SW 1271 (cell line): ENCODE results near the gene ERAL1.
"Not testable (repeated sequence)": the region's sequence is repeated elsewhere in the genome, so short reads cannot be mapped to it uniquely, and the experiment has no call there.

Experiments used
- DNase-seq, 2 experiments: peaks; one replicate each; lab custom pipeline; 2025; lab: John Stamatoyannopoulos, UW

ERAL1 gene

DNA sequence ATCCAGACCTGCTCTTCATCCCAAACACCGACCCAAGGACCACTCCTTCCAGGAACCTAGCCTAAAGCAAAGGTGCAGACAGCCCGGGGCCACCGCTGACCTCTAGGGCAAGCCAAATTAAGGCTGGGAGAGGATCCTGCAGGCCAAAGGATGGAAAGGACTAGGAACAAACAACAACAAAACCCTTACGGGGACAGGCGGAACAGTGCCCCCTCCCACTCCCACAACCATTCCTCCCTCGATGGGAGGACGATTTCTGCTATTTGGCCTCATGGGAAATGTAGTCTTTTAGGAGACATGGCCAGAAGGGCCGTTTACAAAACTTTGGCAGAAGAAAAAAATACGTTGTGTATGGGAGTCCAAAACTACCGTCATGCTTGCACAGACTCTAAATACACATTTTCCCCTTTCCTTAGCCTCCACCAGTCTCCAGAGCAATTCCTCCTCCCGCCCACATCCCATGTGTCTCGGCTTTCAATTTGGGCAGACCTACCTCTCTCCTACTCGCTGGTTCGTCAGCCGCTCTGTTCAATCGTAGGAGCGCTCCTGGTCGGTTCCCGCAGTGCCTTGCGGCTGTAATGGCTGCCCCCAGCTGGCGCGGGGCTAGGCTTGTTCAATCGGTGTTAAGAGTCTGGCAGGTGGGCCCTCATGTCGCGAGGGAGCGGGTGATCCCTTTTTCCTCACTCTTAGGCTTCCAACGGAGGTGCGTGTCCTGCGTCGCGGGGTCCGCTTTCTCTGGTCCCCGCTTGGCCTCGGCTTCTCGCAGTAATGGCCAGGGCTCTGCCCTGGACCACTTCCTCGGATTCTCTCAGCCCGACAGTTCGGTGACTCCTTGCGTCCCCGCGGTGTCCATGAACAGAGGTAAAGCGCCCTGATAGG, at the start of gene ERAL1:
Gene ERAL1 (plus strand): TSS at position 560 of the 879 bp plus-strand sequence. CDS start 19 bp downstream, at position 579.
- DNase-seq = peak; percentile 37 to 82

- peak; percentile 58 to 82 for DNase-seq
Measured at GRCh38 chr17:28807925-28808634, 46.7 kb upstream of the ERAL1 start.

- no peak for DNase-seq
Measured at GRCh38 chr17:28810437-28810836, 44.4 kb upstream of the ERAL1 start.

DNA sequence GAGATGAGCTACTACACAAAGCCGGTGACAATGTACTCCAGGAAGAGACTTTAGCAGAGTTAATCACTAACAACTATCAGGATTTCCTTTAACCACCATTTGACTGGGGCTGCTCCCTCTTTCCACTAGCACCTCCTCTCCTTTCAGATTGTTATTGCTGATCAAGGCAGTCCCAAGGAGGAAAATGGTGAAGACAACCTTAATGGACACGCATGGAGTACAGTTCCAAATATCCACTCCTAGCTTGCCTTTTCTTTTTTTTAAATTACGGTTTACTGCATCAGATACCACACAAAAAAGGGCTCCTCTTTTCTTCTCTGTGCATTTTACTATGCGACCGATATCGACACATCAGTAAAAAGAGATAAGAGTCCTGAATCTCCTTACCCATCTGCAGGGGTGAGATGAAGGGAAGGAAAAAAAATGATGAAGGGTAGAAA, 43.1 kb upstream of the ERAL1 start:
- DNase-seq = peak; percentile 25 to 73

GRCh38 chr17:28812091-28812747, 42.6 kb upstream of the ERAL1 start:
- peak; percentile 89 to 96 for DNase-seq

DNA sequence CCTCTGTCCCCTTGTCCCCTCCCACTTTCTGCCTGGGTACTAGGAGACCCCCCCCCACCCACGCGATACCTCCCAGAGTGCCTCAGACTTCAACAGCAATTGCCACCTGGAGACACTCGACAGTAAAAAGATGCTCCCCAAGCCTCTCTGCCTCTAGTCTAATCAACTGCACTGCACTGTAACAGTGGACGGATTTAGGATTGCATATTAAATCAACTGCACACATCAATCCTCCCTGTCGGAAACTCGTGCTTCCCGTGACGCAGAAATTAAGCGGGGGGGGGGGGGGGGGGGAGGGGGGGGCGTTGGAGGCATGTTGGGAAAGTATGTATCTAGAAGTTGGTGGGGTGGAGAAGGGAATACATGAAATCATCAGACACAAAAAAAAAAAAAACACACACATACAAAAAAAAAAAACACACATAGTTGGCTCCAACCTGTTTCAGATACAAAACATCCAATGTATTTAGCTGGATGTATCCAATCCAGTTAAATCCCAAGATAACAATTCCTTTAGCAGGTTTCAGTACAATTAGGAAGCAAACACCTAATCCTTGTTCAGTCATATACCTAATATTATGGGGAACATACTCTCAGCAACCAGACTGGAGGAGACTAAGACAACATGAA, 42.0 kb upstream of the ERAL1 start:
- DNase-seq = peak; percentile 24 to 48

GRCh38 chr17:28816540-28816939, 38.3 kb upstream of the ERAL1 start:
- no peak for DNase-seq

DNA sequence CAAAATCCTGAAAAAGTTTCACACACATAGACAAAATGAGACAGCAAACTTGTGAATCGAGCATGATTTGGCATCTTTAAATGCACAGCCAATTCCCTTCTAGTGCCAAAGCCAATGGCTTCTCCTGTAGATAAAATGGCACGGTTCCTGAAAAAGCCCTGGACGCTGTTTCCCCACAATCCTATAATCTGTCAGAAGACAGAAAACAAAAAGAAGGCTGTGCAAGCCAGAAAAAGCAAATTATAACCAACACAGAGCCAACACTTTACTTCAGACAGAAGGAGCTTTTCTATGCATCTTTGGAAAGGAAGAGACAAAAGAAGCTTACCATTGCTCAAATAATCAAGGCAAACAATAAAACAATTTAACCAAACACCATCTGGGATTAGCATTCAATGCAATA, 36.0 kb upstream of the ERAL1 start:
- no peak for DNase-seq

GRCh38 chr17:28819582-28819981, 35.2 kb upstream of the ERAL1 start:
- DNase-seq = no peak

DNA sequence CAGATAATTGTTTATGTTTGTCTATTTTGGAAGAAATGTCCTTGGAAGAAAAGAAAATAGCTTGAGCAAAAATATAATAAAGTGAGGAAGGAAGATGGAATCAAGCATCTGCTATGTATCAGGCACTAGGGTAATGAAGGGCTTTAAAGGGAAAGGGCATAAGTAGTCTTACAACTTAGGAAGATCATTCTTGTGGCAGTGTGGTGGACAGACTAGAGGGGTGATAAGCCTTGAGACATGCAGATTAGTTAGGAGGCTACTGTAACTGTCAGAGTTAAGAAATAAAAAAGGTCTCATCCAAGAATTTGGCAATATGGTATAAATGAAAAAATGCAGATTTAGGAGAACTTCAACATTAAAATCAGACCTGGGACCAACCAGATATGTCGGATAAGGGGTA, 27.1 kb upstream of the ERAL1 start:
- no peak for DNase-seq

DNA sequence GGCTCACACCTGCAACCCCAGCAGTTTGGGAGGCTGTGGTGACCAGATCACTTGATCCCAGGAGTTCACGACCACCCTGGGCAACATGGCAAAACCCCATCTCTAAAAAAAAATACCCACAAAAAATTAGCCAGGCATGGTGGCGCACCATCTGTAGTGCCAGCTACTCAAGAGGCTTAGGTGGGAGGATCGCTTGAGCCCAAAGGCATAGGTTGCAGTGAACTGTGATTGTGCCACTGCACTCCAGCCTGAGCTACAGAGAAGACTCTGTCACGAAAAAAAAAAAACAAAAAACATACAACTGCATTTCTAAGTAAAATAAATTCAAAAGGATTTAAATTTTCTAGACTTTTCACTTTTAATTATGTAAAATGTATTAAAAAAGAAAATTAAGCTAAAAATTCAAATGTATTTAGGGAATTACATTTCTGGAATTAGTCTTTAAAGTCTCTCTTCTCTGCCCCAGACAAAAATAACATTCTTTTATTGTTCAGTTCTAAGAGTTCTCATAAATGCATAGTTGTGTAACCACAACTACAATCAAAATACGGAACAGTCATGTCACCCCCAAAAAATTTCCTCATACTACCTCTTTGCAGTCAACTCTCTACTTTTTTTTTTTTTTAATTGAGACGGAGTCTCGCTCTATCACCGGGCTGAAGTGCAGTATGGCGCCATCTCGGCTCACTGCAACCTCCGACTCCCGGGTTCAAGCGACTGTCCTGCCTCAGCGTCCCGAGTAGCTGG, 26.3 kb upstream of the ERAL1 start:
- no peak for DNase-seq

- DNase-seq = no peak
Measured at GRCh38 chr17:28834420-28834819, 20.4 kb upstream of the ERAL1 start.

DNA sequence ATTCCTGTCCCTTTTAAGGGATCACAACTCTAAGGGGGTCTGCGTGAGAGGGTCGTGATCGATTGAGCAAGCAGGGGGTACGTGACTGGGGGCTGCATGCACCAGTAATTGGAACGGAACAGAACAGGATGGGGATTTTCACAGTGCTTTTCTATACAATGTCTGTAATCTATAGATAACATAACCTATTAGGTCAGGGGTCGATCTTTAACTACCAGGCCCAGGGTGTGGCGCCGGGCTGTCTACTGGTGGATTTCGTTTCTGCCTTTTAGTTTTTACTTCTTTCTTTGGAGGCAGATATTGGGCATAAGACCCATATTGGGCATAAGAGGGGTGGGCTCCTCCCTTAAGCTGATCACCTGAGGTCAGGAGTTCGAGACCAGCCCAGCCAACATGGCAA, 18.3 kb upstream of the ERAL1 start:
- not testable (repeated sequence) for DNase-seq

DNA sequence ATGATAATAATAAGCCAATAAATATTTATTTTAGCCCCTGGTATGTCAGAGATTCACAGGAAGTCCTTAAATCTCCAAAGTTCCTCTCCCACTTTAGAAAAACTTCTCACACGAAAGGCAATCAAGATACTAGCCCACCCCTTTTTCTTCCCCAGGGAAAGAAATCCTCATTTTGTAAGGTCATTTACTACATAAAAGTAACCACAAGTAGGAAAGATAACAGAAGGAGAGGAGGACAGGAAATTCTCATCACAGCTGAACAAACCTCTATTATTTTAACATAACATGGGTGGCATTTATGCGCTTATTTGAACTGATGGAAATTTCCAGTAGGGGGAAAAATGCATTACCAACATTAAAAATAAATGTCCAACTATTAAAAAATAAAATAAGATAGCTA, 15.6 kb upstream of the ERAL1 start:
- no peak for DNase-seq

- DNase-seq = no peak
Measured at GRCh38 chr17:28841901-28842281, 12.9 kb upstream of the ERAL1 start.

DNA sequence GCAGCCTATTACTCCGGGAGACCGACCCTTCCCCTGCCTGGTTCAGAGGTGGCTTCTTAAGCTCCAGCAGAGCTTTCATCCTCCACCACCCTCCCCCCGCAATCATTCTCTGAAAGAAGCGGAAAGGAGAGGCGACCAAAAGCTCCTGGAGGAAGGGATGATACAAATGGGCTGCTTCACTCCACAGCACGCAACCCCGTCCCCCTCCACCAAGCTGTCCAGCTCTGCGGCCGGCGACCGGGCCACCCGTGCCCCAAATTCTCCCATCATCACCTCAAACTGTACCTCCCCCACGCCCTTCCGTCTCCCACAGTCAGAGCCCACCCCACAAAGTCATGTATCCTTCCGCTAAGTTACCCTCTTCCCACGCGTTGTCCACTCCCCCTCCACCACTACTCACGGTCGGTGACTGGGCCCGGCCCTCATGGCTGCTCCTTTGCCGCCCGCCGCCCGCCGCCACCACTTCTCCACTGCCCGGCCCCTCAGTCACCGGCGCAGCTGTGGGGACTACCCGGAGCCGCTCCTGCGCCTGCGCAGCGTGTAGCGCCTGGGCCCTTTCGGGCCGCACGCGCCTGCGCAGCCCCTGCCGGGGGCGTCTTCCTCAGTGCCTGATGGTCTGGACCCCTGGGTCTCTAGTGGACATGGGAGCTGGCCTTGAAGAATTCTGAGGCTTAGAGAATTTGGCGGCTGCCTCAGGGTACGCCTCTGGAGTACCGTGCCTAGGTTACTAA, 12.4 kb upstream of the ERAL1 start, which contains the start of gene FAM222B:
Gene FAM222B (minus strand): TSS at position 509 of the 731 bp plus-strand sequence. CDS start 76,123 bp downstream, outside the sequence.
- DNase-seq = peak; percentile 65 to 82

GRCh38 chr17:28843816-28844148, 11.0 kb upstream of the ERAL1 start:
- no peak for DNase-seq

- DNase-seq = no peak
Measured at GRCh38 chr17:28846231-28846630, 8.6 kb upstream of the ERAL1 start.

DNA sequence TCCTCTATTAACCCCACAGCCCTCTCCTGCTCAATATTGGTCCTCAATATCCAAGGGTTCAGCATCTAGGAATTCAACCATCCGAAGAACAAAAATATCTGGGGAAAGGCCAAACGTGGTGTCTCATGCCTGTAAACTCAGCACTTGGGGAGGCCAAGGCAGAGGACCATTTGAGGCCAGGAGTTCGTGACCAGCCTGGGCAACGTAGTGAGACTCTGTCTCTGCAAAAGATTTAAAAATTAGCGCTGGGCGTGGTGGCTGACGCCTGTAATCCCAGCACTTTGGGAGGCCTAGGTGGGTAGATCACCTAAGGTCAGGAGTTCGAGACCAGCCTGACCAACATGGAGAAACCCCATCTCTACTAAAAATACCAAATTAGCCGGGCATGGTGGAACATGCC, 8.1 kb upstream of the ERAL1 start:
- DNase-seq = not testable (repeated sequence)

- not testable (repeated sequence) for DNase-seq
Measured at GRCh38 chr17:28848667-28849066, 6.1 kb upstream of the ERAL1 start.

DNA sequence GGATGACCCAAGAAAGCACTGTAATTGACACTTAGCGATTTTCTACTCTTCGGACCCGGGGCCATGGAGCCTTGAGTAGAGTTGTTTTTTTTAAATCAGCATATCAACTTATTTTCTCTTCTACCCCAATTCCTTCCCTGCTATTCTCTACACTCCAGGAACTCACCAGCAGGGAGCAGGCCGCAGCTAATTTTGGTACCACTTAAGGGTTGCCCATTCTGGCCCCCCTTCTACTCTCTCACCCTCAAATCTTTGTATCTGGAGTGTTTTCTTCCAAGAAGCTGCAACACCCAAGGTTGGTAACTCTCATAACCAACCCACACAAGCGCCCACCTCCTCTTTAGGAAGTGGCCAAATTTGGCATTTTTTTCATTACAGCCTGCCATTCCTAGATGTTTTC, 5.5 kb upstream of the ERAL1 start:
- no peak for DNase-seq
